IPS-18a (cell line): ENCODE data around the gene SEC24C.
"Not testable (repeated sequence)": the region's sequence is repeated elsewhere in the genome, so short reads cannot be mapped to it uniquely, and the experiment has no call there.

ENCODE experiments used
- H3K27ac ChIP-seq: one replicate; pipeline ENCODE4 v1.5.1; 2013; ENCODE audit warnings: low read length
- H3K27me3 ChIP-seq: one replicate; pipeline ENCODE4 v1.6.1; 2013; ENCODE audit warnings: mild to moderate bottlenecking, low read length; ENCODE audit not compliant: control insufficient read depth, insufficient read depth
- H3K36me3 ChIP-seq: one replicate; pipeline ENCODE4 v1.6.1; 2013; ENCODE audit warnings: low read depth, low read length; ENCODE audit not compliant: control insufficient read depth
- H3K4me1 ChIP-seq: one replicate; pipeline ENCODE4 v1.6.1; 2013; ENCODE audit warnings: low read depth, low read length; ENCODE audit not compliant: control insufficient read depth
- H3K4me3 ChIP-seq: one replicate; pipeline ENCODE4 v1.5.1; 2013; ENCODE audit warnings: low read length
- H3K9ac ChIP-seq: one replicate; pipeline ENCODE4 v1.6.1; 2013; ENCODE audit warnings: mild to moderate bottlenecking, low read length, moderate library complexity
- H3K9me3 ChIP-seq: one replicate; pipeline ENCODE4 v1.6.1; 2013; ENCODE audit warnings: low read depth, low read length; ENCODE audit not compliant: control insufficient read depth

The SEC24C gene

GRCh38 chr10:73734028-73734720, 10.0 kb upstream of the SEC24C start:
- no peak overlapping the region for H3K9ac ChIP-seq
- no peaks in the 10 kb centered on the region for H3K9me3 ChIP-seq
- no peaks in the 10 kb centered on the region for H3K27me3 ChIP-seq
- no peak overlapping the region for H3K27ac ChIP-seq
- H3K4me1 ChIP-seq: no peaks in the 10 kb centered on the region
- no peak overlapping the region for H3K4me3 ChIP-seq
- H3K36me3 ChIP-seq: no peaks in the 10 kb centered on the region

GRCh38 chr10:73734796-73735305, 9.3 kb upstream of the SEC24C start:
- Histone ChIP-seq H3K27me3 (no peaks in the 10 kb centered on the region), H3K36me3 (no peaks in the 10 kb centered on the region), H3K4me1 (no peaks in the 10 kb centered on the region), H3K9ac (no peak overlapping the region), H3K9me3 (no peaks in the 10 kb centered on the region), H3K4me3 (no peak overlapping the region), H3K27ac (no peak overlapping the region)

- H3K36me3 ChIP-seq, H3K9ac ChIP-seq, H3K4me3 ChIP-seq, H3K27me3 ChIP-seq, H3K9me3 ChIP-seq, H3K27ac ChIP-seq: not testable (repeated sequence)
- H3K4me1 ChIP-seq: peaks cover 22% of the 10 kb centered on the region
Measured at GRCh38 chr10:73740501-73741254, 3.5 kb upstream of the SEC24C start.

GRCh38 chr10:73742454-73742734, 1.8 kb upstream of the SEC24C start:
- Histone ChIP-seq H3K4me1 (peaks cover 22% of the 10 kb centered on the region), H3K27ac (peak overlapping the region; percentile 8), H3K9me3 (no peaks in the 10 kb centered on the region), H3K27me3 (no peaks in the 10 kb centered on the region), H3K36me3 (no peaks in the 10 kb centered on the region), H3K9ac (no peak overlapping the region), H3K4me3 (peak overlapping the region; percentile 85)

GRCh38 chr10:73743327-73743904, 756 bp upstream of the SEC24C start:
- Histone ChIP-seq H3K36me3 (peaks cover 3% of the 10 kb centered on the region), H3K4me3 (peak overlapping the region; percentile 85), H3K9me3 (no peaks in the 10 kb centered on the region), H3K27ac (peak overlapping the region; percentile 90), H3K27me3 (no peaks in the 10 kb centered on the region), H3K9ac (peak overlapping the region; percentile 91), H3K4me1 (peaks cover 22% of the 10 kb centered on the region)

- Histone ChIP-seq H3K36me3 (peaks cover 8% of the 10 kb centered on the region), H3K9me3 (no peaks in the 10 kb centered on the region), H3K4me3 (peak overlapping the region; percentile 85), H3K27ac (no peak overlapping the region), H3K9ac (peak overlapping the region; percentile 91), H3K27me3 (no peaks in the 10 kb centered on the region), H3K4me1 (peaks cover 22% of the 10 kb centered on the region)
Measured at GRCh38 chr10:73744664-73744975, 448 bp downstream of the SEC24C start.

- Histone ChIP-seq H3K9ac (no peak overlapping the region), H3K9me3 (no peaks in the 10 kb centered on the region)
Measured at GRCh38 chr10:73746721-73747120, 2.5 kb downstream of the SEC24C start.

GRCh38 chr10:73750819-73751218, 6.6 kb downstream of the SEC24C start:
- H3K27ac ChIP-seq: no peak overlapping the region
- no peaks in the 10 kb centered on the region for H3K9me3 ChIP-seq
- H3K4me3 ChIP-seq: no peak overlapping the region
- peaks cover 47% of the 10 kb centered on the region for H3K36me3 ChIP-seq
- no peaks in the 10 kb centered on the region for H3K27me3 ChIP-seq
- no peak overlapping the region for H3K9ac ChIP-seq
- H3K4me1 ChIP-seq: no peaks in the 10 kb centered on the region

More at GRCh38 chr10:73746721-73747120, 2.5 kb downstream of the SEC24C start:
- H3K36me3 ChIP-seq: peaks cover 25% of the 10 kb centered on the region
- no peaks in the 10 kb centered on the region for H3K27me3 ChIP-seq
- peaks cover 19% of the 10 kb centered on the region for H3K4me1 ChIP-seq
- H3K4me3 ChIP-seq: no peak overlapping the region
- H3K27ac ChIP-seq: no peak overlapping the region

- H3K36me3 ChIP-seq: peaks cover 42% of the 10 kb centered on the region
- H3K27ac ChIP-seq: no peak overlapping the region
Measured at GRCh38 chr10:73756183-73756582, 12.0 kb downstream of the SEC24C start.

GRCh38 chr10:73758704-73759511, 14.7 kb downstream of the SEC24C start:
- no peak overlapping the region for H3K4me3 ChIP-seq
- H3K27me3 ChIP-seq: no peaks in the 10 kb centered on the region
- H3K4me1 ChIP-seq: no peaks in the 10 kb centered on the region
- H3K27ac ChIP-seq: no peak overlapping the region
- peaks cover 50% of the 10 kb centered on the region for H3K36me3 ChIP-seq
- no peak overlapping the region for H3K9ac ChIP-seq
- no peaks in the 10 kb centered on the region for H3K9me3 ChIP-seq

More at GRCh38 chr10:73756183-73756582, 12.0 kb downstream of the SEC24C start:
- no peaks in the 10 kb centered on the region for H3K27me3 ChIP-seq
- no peak overlapping the region for H3K4me3 ChIP-seq
- H3K9ac ChIP-seq: no peak overlapping the region
- no peaks in the 10 kb centered on the region for H3K9me3 ChIP-seq
- no peaks in the 10 kb centered on the region for H3K4me1 ChIP-seq

- Histone ChIP-seq H3K27me3 (no peaks in the 10 kb centered on the region), H3K27ac (no peak overlapping the region), H3K9me3 (no peaks in the 10 kb centered on the region), H3K4me1 (no peaks in the 10 kb centered on the region), H3K9ac (no peak overlapping the region), H3K4me3 (no peak overlapping the region), H3K36me3 (peaks cover 48% of the 10 kb centered on the region)
Measured at GRCh38 chr10:73759512-73760115, 15.4 kb downstream of the SEC24C start.
